T-helper 2 cell treated with Interferon-gamma antibody and Interleukin-4, amounts not matched to agents 100 ng/mL and 5 ng/mL, for 36 hours (primary cell): ENCODE measurements around the gene MARVELD1. TPM values are rescaled to one million over a fixed set of nuclear protein-coding genes. Genes with fewer than 3 reads are reported as not detected.
"Not testable (repeated sequence)": the region's sequence is repeated elsewhere in the genome, so short reads cannot be mapped to it uniquely, and the experiment has no call there.

Experiments used
- intact Hi-C: fragments of 100-400 bp; cut with micrococcal nuclease; formaldehyde crosslinking; loops from one replicate; pipeline ENCODE4 v1.15.1; 2023
- total RNA-seq: library from RNA; stranded (reverse); gene quantifications from 2 replicates; pipeline ENCODE4 v1.2.3, GENCODE V29; 2022

MARVELD1 gene
- total RNA-seq, 1 donor from 2014 or later, result 5.4 TPM

DNA sequence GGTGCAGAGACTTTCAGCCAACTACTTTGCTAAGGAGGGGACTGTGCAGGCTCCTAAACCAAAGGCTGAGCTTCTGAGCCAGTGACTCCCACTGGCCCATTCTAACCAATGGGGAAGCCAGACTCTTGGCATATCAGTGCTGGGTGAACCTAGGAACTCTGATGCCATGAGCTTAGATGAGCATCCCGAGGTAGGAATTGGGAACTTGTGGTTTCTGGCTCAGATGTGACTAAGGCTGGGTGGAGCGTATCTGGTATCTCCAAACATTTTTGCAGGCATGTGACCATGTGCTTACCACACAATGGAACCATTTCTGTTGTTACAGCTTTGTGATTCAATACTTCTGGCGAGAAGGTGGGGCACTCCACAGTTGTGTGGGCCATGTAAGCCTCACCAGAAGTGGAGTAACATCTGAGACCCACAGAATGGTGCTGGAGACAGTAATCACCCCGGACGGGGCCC lies 23.9 kb upstream of the MARVELD1 start:
- intact Hi-C loops, result no loop called here

- intact Hi-C loops, result no loop called here
Measured at GRCh38 chr10:97690133-97690532, 23.4 kb upstream of the MARVELD1 start.

GRCh38 chr10:97698072-97698655 lies 15.4 kb upstream of the MARVELD1 start:
- intact Hi-C loops, result not testable (repeated sequence)

DNA sequence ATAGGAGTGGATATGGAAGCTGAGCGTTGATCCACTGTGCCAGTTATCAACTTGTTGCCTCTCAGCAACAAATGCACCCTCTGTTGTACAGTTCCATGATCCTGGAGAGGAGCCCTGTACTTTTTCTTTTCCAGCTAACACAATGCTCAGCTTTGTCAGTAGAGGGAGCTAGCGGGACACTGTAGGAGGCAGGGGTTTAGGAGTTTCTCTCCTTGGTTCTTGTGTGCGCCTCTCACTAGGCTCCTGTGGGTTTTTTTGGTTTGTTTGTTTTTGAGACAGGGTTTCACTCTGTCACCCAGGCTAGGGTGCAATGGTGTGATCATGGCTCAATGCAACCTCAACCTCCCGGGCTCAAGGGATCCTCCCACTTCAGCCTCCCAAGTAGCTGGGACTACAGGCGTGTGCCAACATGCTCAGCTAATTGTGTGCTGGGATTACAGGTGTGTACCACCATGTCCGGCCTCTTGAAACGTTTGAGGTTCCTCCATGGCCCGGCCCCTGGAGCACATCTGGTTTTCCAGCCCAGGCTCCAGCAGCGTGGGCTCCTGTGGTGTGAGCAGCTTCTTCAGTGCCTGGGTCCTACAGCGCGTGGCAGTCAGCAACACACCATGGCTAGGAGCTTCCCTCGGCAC lies 12.0 kb upstream of the MARVELD1 start:
- intact Hi-C loops, result loop anchor here (1.0 to 5.0 kb wide), 3 partner anchors 15 to 346 kb away; partner anchors contain the start of gene AVPI1

DNA sequence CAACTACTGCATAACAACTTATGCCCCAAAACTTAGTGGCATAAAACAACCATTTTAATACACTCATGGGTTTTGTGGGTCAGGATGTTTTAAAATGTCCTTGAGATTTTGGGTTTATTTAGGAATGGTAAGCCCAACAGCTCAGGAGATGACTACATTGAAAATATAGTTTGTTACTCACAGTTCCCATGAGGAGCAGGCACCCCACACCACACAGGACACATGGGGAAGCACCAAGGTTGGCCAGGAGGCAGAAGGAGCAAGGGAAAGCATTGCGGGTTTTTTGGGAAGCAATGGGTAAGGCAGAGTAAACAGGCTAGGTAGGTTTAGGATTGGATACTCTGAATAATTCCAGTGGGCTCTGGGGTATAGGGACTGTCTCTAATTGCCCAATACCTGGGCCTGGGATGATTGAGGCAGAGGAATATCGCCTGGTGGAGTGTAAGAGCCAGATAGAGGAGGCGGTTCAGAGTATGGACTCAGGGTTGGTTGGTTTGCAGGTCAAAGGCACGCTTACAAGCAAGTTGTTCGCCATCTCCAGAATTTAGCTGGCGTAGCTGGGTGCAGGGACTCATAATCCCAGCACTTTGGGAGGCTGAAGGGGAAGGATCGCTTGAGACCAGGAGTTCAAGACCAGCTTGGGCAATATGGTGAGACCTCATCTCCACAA lies 10.0 kb upstream of the MARVELD1 start:
- intact Hi-C loops, result loop anchor here (5.0 kb wide), 1 partner anchor 344 kb away; no protein-coding TSS in a partner anchor

DNA sequence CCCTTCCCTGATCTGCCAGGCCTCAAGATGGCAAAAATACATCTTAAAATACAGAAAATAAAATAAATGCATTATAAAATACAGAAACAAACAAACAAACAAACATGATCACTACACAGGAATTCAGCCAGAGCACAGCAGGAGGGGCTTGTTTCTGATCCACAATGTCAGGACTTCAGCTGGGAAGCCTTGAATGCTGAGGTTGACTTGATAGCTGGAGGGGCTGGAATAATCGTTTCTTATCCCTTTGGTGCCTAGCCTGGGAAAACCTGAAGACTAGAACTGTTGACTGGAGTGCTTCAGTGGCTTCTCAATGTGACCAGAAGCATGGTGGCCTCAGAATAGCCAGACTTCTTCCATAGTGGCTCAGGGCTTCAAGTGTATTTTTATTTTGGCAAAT lies 9.2 kb upstream of the MARVELD1 start:
- intact Hi-C loops, result loop anchor here (5.0 kb wide), 1 partner anchor 343 kb away; no protein-coding TSS in a partner anchor

DNA sequence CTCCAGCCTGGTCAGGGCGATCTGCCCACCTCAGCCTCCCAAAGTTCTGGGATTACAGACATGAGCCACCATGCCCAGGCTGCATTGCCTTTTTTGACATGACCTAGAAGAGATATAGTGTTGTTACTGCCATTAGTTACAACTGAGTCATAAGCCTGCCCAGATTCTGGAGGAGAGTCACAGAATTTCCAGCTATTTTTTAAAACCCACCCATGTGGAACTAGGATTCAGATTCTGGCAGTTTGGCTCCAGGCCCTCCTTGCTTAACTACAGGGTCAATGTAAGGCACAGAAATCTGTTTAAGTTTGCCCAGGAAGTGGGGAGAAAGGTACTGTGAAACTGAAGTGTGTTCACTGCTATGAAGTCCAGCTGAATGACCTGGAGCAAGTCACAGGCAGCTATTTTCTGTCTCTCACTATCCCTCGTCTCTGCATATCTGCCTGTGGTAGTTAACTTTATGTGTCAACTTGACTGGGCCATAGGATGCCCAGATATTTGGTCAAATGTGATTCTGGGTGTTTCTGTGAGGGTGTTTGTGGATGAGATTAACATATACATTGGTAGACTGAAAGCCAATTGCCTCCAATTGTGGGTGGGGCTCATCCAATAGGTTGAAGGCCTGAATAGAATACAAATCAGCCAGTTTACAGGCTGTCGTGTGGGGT lies 8.4 kb upstream of the MARVELD1 start:
- intact Hi-C loops, result no loop called here

- intact Hi-C loops, result no loop called here
Measured at GRCh38 chr10:97707134-97707861, 6.2 kb upstream of the MARVELD1 start.

GRCh38 chr10:97708167-97708566 lies 5.4 kb upstream of the MARVELD1 start:
- intact Hi-C loops, result no loop called here

DNA sequence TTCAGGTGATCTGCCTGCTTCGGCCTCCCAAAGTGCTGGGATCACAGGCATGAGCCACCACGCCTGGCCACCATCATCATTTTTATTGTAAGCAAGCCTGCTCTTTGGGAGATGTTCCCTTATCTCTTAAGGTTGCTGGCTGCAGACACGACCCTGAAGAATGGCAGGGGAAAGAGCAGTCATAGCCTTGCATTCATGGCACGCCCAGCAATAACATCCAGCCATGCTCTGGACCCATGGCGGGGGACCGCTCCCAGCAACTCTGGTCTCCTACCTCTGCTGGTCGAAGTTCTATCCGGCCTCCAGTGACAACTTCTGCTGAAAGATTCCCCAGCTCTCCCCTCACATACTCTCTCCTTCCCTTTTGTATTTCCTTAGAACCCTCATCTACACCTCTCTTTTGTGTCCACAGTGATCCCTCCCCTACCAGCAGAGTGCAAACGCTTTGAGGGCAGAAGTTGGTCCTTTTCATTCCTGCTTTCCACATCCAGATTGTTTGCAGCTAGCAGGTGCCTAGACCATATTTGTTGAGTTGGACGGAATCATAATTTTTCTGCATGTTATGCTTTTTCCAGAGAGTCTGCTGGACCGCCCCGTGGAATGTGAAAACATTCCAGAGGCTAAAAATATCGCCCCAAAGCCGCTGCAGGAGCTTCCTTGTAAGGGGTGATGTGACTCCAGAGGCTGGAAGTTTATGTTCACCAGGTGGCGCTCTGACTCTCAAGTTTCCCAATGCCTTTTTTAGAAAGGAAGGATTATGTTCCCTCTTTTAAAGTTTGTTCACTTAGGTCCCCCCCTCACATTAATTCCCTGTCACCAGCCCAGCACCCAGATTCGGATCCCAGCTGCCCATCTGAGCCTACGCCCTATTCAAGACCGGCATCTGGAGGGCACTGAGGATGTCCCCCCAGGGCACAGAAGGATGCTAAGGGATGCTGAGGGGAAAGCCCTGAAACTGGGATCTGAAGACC lies 4.3 kb upstream of the MARVELD1 start:
- intact Hi-C loops, result loop anchor here (1.0 kb wide), 2 partner anchors 22 to 160 kb away; no protein-coding TSS in a partner anchor

GRCh38 chr10:97711640-97712572 lies 1.6 kb upstream of the MARVELD1 start:
- intact Hi-C loops, result no loop called here

- intact Hi-C loops, result loop anchor here (2.0 kb wide), 2 partner anchors 23 to 27 kb away; partner anchors contain the start of genes AVPI1 and ZFYVE27
Measured at GRCh38 chr10:97713826-97714400, 383 bp downstream of the MARVELD1 start.

DNA sequence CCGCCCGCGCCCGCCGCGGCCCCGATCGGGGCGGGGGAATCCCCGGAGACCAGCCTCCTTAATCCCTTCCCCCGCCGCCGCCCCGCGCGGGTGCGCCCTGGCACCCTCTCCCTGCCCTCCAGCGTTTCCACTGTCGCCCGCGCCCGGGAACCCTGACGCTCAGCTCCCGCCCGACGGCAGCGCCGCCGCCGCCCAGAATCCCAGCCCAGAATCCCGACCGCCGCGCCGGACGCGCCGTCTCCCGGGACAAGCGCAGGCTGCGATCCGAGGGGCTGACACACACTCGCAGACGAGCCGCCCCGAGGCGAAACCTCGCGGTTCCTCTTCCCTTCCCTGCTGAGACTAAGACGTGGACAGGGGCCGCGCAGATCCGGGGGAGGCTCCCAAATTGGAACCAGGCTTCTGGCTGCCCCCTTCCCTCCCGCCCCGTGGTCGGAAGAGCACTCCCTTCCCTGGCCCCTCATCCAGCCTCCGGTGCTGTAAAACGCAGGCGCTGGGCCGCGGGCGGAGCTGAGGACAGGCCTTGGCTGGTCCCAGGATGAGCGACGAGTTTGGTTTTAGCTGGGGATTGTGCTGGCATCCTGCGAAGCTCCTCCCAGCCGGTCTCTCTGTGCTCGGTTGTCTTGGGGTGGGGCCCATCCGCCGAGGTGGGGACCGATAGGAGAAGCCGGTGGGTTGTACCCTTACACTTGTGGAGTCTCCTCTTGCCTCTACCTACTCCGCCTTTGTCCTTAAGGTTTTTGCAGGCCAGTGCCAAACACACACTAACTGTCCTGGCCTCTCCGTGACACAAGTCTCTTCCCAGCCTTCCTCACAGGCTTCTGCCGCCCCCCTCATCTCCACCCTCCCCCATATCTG lies 1.1 kb downstream of the MARVELD1 start:
- intact Hi-C loops, result loop anchor here (2.0 kb wide), 2 partner anchors 22 to 28 kb away; partner anchors contain the start of genes AVPI1 and ZFYVE27

- intact Hi-C loops, result loop anchor here (2.0 kb wide), 2 partner anchors 21 to 29 kb away; partner anchors contain the start of genes AVPI1 and ZFYVE27
Measured at GRCh38 chr10:97715259-97715874, 1.8 kb downstream of the MARVELD1 start.

- intact Hi-C loops, result no loop called here
Measured at GRCh38 chr10:97717627-97718026, 4.1 kb downstream of the MARVELD1 start.

- intact Hi-C loops, result no loop called here
Measured at GRCh38 chr10:97718178-97718577, 4.6 kb downstream of the MARVELD1 start.

DNA sequence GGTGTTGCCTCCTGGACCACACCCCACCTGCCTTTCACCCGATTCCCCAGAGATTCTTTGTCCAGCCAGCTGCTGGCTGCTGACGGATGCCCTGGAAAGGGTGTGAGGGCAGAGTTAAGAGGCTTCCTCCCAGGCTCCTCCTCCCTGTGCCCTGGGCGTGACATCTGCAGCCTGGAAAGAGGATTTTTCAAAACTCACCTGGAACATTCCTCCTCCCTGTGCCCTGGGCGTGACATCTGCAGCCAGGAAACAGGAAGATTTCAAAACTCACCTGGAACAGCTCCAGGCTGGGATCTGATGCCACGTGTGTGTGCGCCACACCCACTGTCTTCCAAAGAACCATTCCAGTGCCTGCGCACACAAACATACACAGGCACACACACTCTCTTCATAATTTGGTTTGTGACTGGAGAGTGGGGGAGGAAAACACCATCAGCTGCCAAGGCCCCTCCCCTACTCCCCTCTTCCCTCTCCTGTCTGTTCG lies 5.2 kb downstream of the MARVELD1 start:
- intact Hi-C loops, result no loop called here
